Stomach (tissue), 9 donors: ENCODE results near the gene TBX21. TPM values are rescaled to one million over a fixed set of nuclear protein-coding genes. Genes with fewer than 3 reads are reported as not detected.

Experiments
- DNase-seq, 2 donors: peaks; one replicate each; pipeline versions ENCODE4 v3.0.0 to v3.0.0-alpha.2; 2013 to 2019
- H3K27ac ChIP-seq, 5 donors: fragments of 200-600 bp in 4 of 5; sonication (generic) in 4 of 5; one replicate each; pipeline ENCODE4 v1.5.1; 2013 to 2019; ENCODE audit warnings: mild to moderate bottlenecking in 1 of 5, moderate library complexity in 1 of 5
- H3K27me3 ChIP-seq, 3 donors: fragments of 200-600 bp; sonication (generic); one replicate each; pipeline ENCODE4 v1.5.1; 2017 to 2019; ENCODE audit warnings: mixed run types in 1 of 3
- H3K36me3 ChIP-seq, 4 donors: fragments of 200-600 bp; sonication (generic); 1 replicate in 3 of 4; 2 replicates in 1 of 4; pipeline ENCODE4 v1.5.1; 2016 to 2019
- H3K4me1 ChIP-seq, 4 donors: fragments of 200-600 bp; sonication (generic); one replicate each; pipeline ENCODE4 v1.5.1; 2016 to 2019
- H3K4me3 ChIP-seq, 4 donors: fragments of 200-600 bp; sonication (generic) in 3 of 4; one replicate each; pipeline ENCODE4 v1.5.1; 2016 to 2019; ENCODE audit warnings: mild to moderate bottlenecking in 1 of 4
- H3K9me3 ChIP-seq, 4 donors: fragments of 200-600 bp; sonication (generic); one replicate each; pipeline ENCODE4 v1.5.1; 2016 to 2019
- EP300 ChIP-seq: sonication (generic); formaldehyde crosslinking; IDR thresholded peaks from one replicate; pipeline ENCODE4 v1.6.1; 2017; ENCODE audit warnings: antibody characterized with exemption
- POLR2A ChIP-seq, 4 donors: fragments of 450-650 bp; IDR thresholded peaks; one replicate each; pipeline ENCODE4 v1.6.1; 2016; ENCODE audit warnings: antibody characterized with exemption in 4 of 4, control low read depth in 2 of 4, mild to moderate bottlenecking in 1 of 4, moderate library complexity in 1 of 4
- POLR2AphosphoS5 ChIP-seq, 3 donors: sonication (generic); formaldehyde crosslinking; IDR thresholded peaks; one replicate each; pipeline ENCODE4 v1.6.1; 2016; ENCODE audit warnings: antibody characterized with exemption in 3 of 3
- WGBS, 5 donors: extraction: QIAGEN DNeasy Blood & Tissue Kit in 3 of 5; methylation state at CpG; one replicate each; pipeline versions ENCODE4 v1.1.5 to v1.1.7; 2013 to 2018; 5-methylcytosine and 5-hydroxymethylcytosine counted together
- intact Hi-C: fragments of 100-400 bp; cut with DNase I; formaldehyde crosslinking; loops from one replicate; pipeline ENCODE4 v1.15.1; 2023; ENCODE audit warnings: low total_unique reads
- polyA plus RNA-seq, 3 donors: library from polyadenylated mRNA; stranded (reverse); fragments of 200-250 nt; gene quantifications; one replicate each; pipeline ENCODE4 v1.2.3, GENCODE V29; 2013
- total RNA-seq, 5 donors: library from RNA; depleted of rRNA; stranded (reverse); fragments of >200 nt; gene quantifications; one replicate each; pipeline versions ENCODE4 v1.1.0 to v1.2.3, GENCODE V29; 2014 to 2016
- TF ChIP-seq, protein P1 (sequence below), 7 experiments: fragments of 450-650 bp in 4 of 7; fragments of 200-600 bp in 3 of 7; sonication (generic) in 3 of 7; IDR thresholded peaks; one replicate each; pipeline ENCODE4 v1.5.1; 2016 to 2019; ENCODE audit warnings: antibody characterized with exemption in 7 of 7, control low read depth in 2 of 7, mild to moderate bottlenecking in 1 of 7
- donor health status: healthy with polysubstance abuse.
- donor health status: Bipolar disorder and iron deficiency.
- donor health status: healthy.

Gene TBX21
- total and polyA plus RNA-seq, 8 donors, result 0.10 to 0.92 (median 0.31) TPM; not detected in 3

DNA sequence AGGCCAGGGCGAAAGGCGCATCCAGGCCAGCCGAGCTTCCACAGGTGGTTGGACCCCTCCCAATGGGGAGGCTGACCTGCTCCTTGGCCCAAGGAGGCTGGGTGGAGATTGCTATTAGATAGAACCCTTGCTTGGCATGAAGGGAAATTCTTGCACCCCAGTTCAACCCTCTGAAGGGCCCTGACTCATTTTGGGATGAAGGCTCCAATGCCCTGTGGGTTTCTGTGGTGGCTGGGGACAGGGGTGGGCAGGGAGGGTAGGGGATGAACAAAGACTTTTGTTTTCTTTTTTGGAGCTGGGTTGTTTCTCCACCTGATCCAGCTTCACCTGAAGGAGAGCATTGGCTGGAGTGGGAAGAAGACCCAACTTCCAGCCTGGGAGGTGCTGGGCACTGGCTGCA lies 16.7 kb upstream of the TBX21 start:
- TF ChIP-seq POLR2A (IDR thresholded peaks at IDR 0.05) (no peak), EP300 (no peak), POLR2AphosphoS5 (IDR thresholded peaks at IDR 0.05) (no peak)
- TF ChIP-seq, protein P1, sequence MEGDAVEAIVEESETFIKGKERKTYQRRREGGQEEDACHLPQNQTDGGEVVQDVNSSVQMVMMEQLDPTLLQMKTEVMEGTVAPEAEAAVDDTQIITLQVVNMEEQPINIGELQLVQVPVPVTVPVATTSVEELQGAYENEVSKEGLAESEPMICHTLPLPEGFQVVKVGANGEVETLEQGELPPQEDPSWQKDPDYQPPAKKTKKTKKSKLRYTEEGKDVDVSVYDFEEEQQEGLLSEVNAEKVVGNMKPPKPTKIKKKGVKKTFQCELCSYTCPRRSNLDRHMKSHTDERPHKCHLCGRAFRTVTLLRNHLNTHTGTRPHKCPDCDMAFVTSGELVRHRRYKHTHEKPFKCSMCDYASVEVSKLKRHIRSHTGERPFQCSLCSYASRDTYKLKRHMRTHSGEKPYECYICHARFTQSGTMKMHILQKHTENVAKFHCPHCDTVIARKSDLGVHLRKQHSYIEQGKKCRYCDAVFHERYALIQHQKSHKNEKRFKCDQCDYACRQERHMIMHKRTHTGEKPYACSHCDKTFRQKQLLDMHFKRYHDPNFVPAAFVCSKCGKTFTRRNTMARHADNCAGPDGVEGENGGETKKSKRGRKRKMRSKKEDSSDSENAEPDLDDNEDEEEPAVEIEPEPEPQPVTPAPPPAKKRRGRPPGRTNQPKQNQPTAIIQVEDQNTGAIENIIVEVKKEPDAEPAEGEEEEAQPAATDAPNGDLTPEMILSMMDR (IDR thresholded peaks at IDR 0.05), result no peak

DNA sequence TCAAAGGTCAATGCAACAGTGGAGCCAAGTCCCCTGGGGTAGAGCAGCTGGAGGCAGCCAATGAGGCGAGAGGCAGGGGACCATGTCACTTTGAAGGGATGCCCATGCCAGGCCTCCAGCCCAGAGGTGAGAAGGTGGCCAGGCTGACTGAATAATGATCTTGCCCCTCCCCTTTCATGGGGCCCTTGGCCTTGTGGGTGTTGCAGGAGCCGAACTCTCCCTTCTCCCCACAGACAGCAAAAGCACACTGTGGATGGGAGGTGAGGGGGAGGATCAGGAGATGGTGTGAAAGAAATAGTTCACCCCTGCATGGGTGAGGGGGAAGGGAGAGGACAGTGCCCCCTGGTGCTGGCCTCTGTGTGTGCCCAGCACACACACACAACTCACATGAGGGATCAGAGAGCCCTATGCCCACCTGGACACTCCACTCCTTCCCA lies 15.8 kb upstream of the TBX21 start:
- no peak for TF ChIP-seq EP300
- no peak for TF ChIP-seq POLR2A (IDR thresholded peaks at IDR 0.05)
- TF ChIP-seq, protein P1 (IDR thresholded peaks at IDR 0.05), result peak in 1 of 7 experiments; percentile 7
- TF ChIP-seq POLR2AphosphoS5 (IDR thresholded peaks at IDR 0.05), result no peak
- H3K4me1 ChIP-seq, result peaks cover 5 to 25% (median 15%) of the 10 kb centered on the region in 4 donors
- no peaks in the 10 kb centered on the region for H3K9me3 ChIP-seq
- H3K36me3 ChIP-seq, result no peaks in the 10 kb centered on the region
- no peak for DNase-seq
- 42 to 63% (median 56%) methylated on average over 2 of the region's 2 CpGs for WGBS, 5 donors
- intact Hi-C loops, result no loop called here
- H3K4me3 ChIP-seq, result no peak overlapping the region
- H3K27ac ChIP-seq, result no peak overlapping the region
- H3K27me3 ChIP-seq, result peaks cover 10 to 83% (median 39%) of the 10 kb centered on the region in 3 donors

More for the DNA sequence above, 16.7 kb upstream of the TBX21 start:
- no peak overlapping the region for H3K4me3 ChIP-seq
- no peak for DNase-seq
- intact Hi-C loops, result no loop called here
- no peaks in the 10 kb centered on the region for H3K9me3 ChIP-seq
- peaks cover 10 to 74% (median 30%) of the 10 kb centered on the region in 3 donors for H3K27me3 ChIP-seq
- H3K27ac ChIP-seq, result no peak overlapping the region
- H3K4me1 ChIP-seq, result peaks cover 0 to 20% (median 9%) of the 10 kb centered on the region in 4 donors
- peaks cover 0 to 4% (median 3%) of the 10 kb centered on the region in 4 donors for H3K36me3 ChIP-seq
- 80 to 90% (median 83%) methylated on average over 3 of the region's 3 CpGs for WGBS, 5 donors

DNA sequence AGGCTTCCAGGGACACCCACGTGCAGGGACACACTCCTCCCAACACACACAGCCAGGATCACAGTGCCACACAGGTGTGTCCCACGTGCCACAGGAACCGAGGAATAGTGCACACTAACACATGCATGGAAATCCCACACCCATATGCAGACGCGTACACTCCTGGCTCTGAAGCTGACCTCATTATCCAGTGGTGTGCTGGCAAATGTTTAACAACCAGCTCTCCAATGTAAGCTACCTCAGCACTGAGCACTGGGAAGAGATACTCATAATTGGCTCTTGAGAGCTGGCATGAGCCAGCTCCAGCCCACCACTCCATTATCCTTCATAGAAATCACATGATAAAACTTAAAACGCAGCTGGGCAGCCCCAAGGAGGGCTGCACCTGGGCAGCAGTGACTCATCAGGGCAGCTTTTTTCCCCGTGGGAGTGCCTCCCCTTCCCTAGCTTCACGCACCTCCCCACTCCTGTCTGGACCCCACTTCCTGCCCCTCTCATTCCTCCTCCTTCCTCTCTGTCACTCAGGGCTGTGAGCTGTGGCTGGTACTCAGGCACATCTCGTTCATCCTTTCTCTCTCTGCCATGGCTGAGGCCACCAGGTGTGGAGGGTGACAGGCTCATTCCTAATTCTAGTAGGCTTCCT lies 14.9 kb upstream of the TBX21 start:
- Histone ChIP-seq H3K27ac (no peak overlapping the region), H3K9me3 (no peaks in the 10 kb centered on the region), H3K4me3 (no peak overlapping the region), H3K4me1 (peaks cover 5 to 25% (median 15%) of the 10 kb centered on the region in 4 donors), H3K27me3 (peaks cover 10 to 86% (median 45%) of the 10 kb centered on the region in 3 donors), H3K36me3 (no peaks in the 10 kb centered on the region)
- no peak for DNase-seq
- no peak for TF ChIP-seq EP300
- TF ChIP-seq, protein P1 (IDR thresholded peaks at IDR 0.05), result no peak
- TF ChIP-seq POLR2A (IDR thresholded peaks at IDR 0.05), result no peak
- no peak for TF ChIP-seq POLR2AphosphoS5 (IDR thresholded peaks at IDR 0.05)
- 16 to 43% (median 27%) methylated on average over 6 to 9 of the region's 9 CpGs for WGBS, 5 donors
- intact Hi-C loops, result no loop called here

DNA sequence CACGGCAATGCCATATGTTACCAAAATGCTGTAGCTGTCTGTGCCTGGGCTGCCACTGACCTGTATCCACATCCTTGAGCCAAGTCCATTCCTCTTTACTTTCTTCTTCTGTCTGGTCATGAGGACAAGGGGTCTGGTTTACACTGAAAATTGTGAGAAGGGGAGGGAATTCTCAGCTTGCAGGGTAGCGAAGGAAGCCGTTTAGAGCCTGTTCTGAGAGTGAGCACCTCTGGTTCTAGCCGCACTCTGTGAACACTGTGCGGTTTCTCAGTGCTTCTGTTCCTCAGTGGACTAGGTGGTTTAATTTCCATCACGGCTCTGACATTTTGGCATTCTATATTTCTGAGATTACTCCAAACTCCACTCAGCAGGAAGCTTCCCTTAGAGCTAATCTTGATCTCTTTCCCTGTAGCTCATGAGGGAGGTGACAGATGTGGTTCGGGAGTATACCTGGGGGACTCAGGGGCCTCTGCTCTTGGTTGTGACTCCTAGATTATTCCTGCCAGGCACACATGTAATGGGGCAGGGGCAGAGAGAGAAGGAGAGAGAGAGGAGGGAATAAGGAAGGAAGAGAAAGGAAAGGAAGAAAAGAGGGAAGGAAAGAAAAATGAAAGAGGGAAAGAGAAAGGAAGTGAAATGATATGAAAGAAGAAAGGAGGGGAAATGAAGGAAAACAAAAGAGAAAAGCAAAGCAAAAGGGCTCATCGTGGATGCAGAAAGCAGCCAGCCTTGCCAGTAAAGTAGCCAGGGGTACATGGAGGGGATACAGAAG lies 14.2 kb upstream of the TBX21 start:
- Histone ChIP-seq H3K27me3 (peaks cover 10 to 86% (median 38%) of the 10 kb centered on the region in 3 donors), H3K4me1 (peaks cover 5 to 25% (median 15%) of the 10 kb centered on the region in 4 donors), H3K27ac (no peak overlapping the region), H3K36me3 (no peaks in the 10 kb centered on the region), H3K4me3 (no peak overlapping the region), H3K9me3 (no peaks in the 10 kb centered on the region)
- intact Hi-C loops, result no loop called here
- no peak for TF ChIP-seq POLR2A (IDR thresholded peaks at IDR 0.05)
- TF ChIP-seq, protein P1 (IDR thresholded peaks at IDR 0.05), result no peak
- no peak for TF ChIP-seq EP300
- TF ChIP-seq POLR2AphosphoS5 (IDR thresholded peaks at IDR 0.05), result no peak
- 47 to 60% (median 57%) methylated on average over 8 of the region's 8 CpGs for WGBS, 5 donors
- no peak for DNase-seq
